ENCODE data around the gene MCAT. TPM values are rescaled to one million over a fixed set of nuclear protein-coding genes. Genes with fewer than 3 reads are reported as not detected.

The MCAT gene
- polyA plus RNA-seq, 1 of the 3 experiments (the other 2 are of a cell fraction) = 12.0 TPM

GRCh38 chr22:43114958-43115357 is 28.2 kb downstream of the MCAT start:
- Histone ChIP-seq H3K79me2 (ENCODE audit: insufficient read depth) (no peaks in the 10 kb centered on the region), H3K4me3 (ENCODE audit: low read depth in 2 of 2, low read length in 1 of 2) (no peak overlapping the region), H3K4me2 (no peak overlapping the region), H3K27me3 (ENCODE audit: insufficient read depth) (no peaks in the 10 kb centered on the region), H4K20me1 (ENCODE audit: insufficient read depth) (no peaks in the 10 kb centered on the region), H3K9ac (no peak overlapping the region), H3K36me3 (replicated peaks in 1 of 2; ENCODE audit: control insufficient read depth in 1 of 2, insufficient read depth in 2 of 2, low read length in 1 of 2) (no peaks in the 10 kb centered on the region), H3K9me3 (no peaks in the 10 kb centered on the region), H3K9me2 (no peaks in the 10 kb centered on the region), H2AFZ (ENCODE audit: low read depth) (no peak overlapping the region), H3K4me1 (ENCODE audit: control insufficient read depth in 1 of 2, insufficient read depth in 2 of 2, low read depth in 1 of 2, low read length in 1 of 2) (no peaks in the 10 kb centered on the region; a peak in 1 of 4 replicates), H3F3A (replicated peaks; ENCODE audit: insufficient read depth) (no peaks in the 10 kb centered on the region), H3K27ac (ENCODE audit: low read depth in 2 of 2, low read length in 1 of 2) (no peak overlapping the region)
- TF ChIP-seq EZH2phosphoT487 (IDR thresholded peaks at IDR 0.05; ENCODE audit: borderline replicate concordance, low read depth) (no peak), FOSL2 (IDR thresholded peaks at IDR 0.05; ENCODE audit: borderline replicate concordance, low read depth) (no peak), TEAD4 (IDR thresholded peaks at IDR 0.05; ENCODE audit: borderline replicate concordance, insufficient read depth) (no peak), GABPA (IDR thresholded peaks at IDR 0.05; ENCODE audit: low read depth) (no peak), IRF3 (IDR thresholded peaks at IDR 0.05; ENCODE audit: low read depth, low read length) (no peak), JUND (IDR thresholded peaks at IDR 0.05) (no peak), NFIC (IDR thresholded peaks at IDR 0.05; ENCODE audit: borderline replicate concordance) (no peak), ELF1 (IDR thresholded peaks at IDR 0.05) (no peak), GATA2 (CRISPR knock-in tag; IDR thresholded peaks at IDR 0.05) (no peak), USF1 (IDR thresholded peaks at IDR 0.05; ENCODE audit: borderline replicate concordance, low read depth) (no peak), TCF12 (IDR thresholded peaks at IDR 0.05) (no peak), RAD21 (IDR thresholded peaks at IDR 0.05; ENCODE audit: low read length) (no peak), FOXM1 (IDR thresholded peaks at IDR 0.05; ENCODE audit: low read depth) (no peak), MEF2A (IDR thresholded peaks at IDR 0.05; ENCODE audit: borderline replicate concordance, low read depth) (no peak), USF2 (IDR thresholded peaks at IDR 0.05; ENCODE audit: borderline replicate concordance, low read depth, low read length) (no peak)
- ChIA-PET POLR2A (no interaction called here), CTCF (interaction anchor here (1.1 kb wide), 1 partner anchor 11 kb away, joined by 3 read pairs; no protein-coding TSS in a partner anchor)
- no peak for DNase-seq
- WGBS (ENCODE audit: low lambda C conversion rate) = 46% methylated on average over 2 of the region's 5 CpGs

DNA sequence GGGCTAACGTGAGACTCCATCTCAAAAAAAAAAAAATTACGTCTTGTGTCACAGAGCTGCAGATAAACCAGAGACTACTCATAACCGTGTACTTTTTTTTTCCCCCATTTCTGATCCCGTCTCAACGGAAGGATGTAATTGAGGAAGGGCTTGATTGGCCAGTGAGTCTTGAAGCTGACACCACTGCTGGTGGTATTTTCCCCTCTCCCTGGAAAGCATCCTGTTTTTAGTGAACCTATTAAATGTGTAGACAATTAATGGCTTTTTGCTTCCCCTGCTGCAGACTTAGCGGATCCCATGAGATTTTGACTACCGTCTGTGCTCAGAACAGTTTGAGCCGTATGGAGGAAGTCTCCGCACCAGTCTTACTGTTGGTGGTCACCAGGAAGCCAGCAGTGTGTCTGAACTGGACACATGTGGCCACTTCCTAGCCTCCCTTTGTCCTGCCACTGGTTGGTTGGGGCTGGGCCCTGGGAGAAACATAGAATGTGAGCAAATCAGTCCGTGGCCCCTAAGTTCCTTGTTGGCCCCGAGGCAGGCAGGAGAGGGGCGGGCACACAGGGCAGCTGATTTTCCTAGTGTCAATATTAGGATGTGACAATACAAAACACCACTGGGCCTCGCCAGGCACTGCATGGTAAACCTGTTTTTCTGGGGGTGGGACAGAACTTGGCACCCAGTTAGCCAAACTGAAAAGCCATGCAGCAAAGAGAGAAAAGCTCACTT is 29.5 kb downstream of the MCAT start:
- no peaks in the 10 kb centered on the region for H3K9me2 ChIP-seq
- ChIA-PET CTCF (no interaction called here), POLR2A (no interaction called here)
- H3K27me3 ChIP-seq (ENCODE audit: insufficient read depth) = no peaks in the 10 kb centered on the region
- H2AFZ ChIP-seq (ENCODE audit: low read depth) = no peak overlapping the region
- no peaks in the 10 kb centered on the region for H3K9me3 ChIP-seq
- no peaks in the 10 kb centered on the region; a peak in 1 of 4 replicates for H3K4me1 ChIP-seq (ENCODE audit: control insufficient read depth in 1 of 2, insufficient read depth in 2 of 2, low read depth in 1 of 2, low read length in 1 of 2)
- H3K27ac ChIP-seq (ENCODE audit: low read depth in 2 of 2, low read length in 1 of 2) = no peak overlapping the region
- H3K79me2 ChIP-seq (ENCODE audit: insufficient read depth) = no peaks in the 10 kb centered on the region
- TF ChIP-seq RFX5 (IDR thresholded peaks at IDR 0.05; ENCODE audit: low read length) = no peak
- no peak for TF ChIP-seq SMC3 (IDR thresholded peaks at IDR 0.05; ENCODE audit: low read depth, low read length)
- no peak for TF ChIP-seq JUND (IDR thresholded peaks at IDR 0.05)
- no peak for TF ChIP-seq YY1 (IDR thresholded peaks at IDR 0.05; ENCODE audit: low read depth)
- TF ChIP-seq NRF1 (IDR thresholded peaks at IDR 0.05; ENCODE audit: low read depth, low read length) = no peak
- TF ChIP-seq RAD21 (IDR thresholded peaks at IDR 0.05; ENCODE audit: low read length) = no peak
- no peak for TF ChIP-seq MAX (IDR thresholded peaks at IDR 0.05; ENCODE audit: low read depth)
- no peak for TF ChIP-seq GABPA (IDR thresholded peaks at IDR 0.05; ENCODE audit: low read depth)
- TF ChIP-seq TAF1 (IDR thresholded peaks at IDR 0.05; ENCODE audit: borderline replicate concordance, low read depth, low read length) = no peak
- TF ChIP-seq RXRA (IDR thresholded peaks at IDR 0.05; ENCODE audit: borderline replicate concordance, low read depth) = no peak
- TF ChIP-seq CHD2 (IDR thresholded peaks at IDR 0.05; ENCODE audit: low read length, partially characterized antibody) = no peak
- TF ChIP-seq, protein P1, sequence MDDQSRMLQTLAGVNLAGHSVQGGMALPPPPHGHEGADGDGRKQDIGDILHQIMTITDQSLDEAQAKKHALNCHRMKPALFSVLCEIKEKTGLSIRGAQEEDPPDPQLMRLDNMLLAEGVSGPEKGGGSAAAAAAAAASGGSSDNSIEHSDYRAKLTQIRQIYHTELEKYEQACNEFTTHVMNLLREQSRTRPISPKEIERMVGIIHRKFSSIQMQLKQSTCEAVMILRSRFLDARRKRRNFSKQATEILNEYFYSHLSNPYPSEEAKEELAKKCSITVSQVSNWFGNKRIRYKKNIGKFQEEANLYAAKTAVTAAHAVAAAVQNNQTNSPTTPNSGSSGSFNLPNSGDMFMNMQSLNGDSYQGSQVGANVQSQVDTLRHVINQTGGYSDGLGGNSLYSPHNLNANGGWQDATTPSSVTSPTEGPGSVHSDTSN (IDR thresholded peaks at IDR 0.05) = no peak
- no peak for TF ChIP-seq GATA2 (CRISPR knock-in tag; IDR thresholded peaks at IDR 0.05)
- TF ChIP-seq SIN3A (IDR thresholded peaks at IDR 0.05; ENCODE audit: borderline replicate concordance, low read depth, low read length) = no peak
- WGBS (ENCODE audit: low lambda C conversion rate) = 81% methylated on average over 6 of the region's 13 CpGs
- no peak overlapping the region for H3K9ac ChIP-seq
- H4K20me1 ChIP-seq (ENCODE audit: insufficient read depth) = no peaks in the 10 kb centered on the region
- no peak for DNase-seq
- no peaks in the 10 kb centered on the region for H3K36me3 ChIP-seq (replicated peaks in 1 of 2; ENCODE audit: control insufficient read depth in 1 of 2, insufficient read depth in 2 of 2, low read length in 1 of 2)
- H3K4me2 ChIP-seq = no peak overlapping the region
- H3F3A ChIP-seq (replicated peaks; ENCODE audit: insufficient read depth) = no peaks in the 10 kb centered on the region
- no peak overlapping the region for H3K4me3 ChIP-seq (ENCODE audit: low read depth in 2 of 2, low read length in 1 of 2)

All from SK-N-SH (cell line).